GM10248 (cell line): Measurements from ENCODE around the gene UBN1.

Experiments used
- CTCF ChIA-PET: fragments of 300-600 bp; sonication (Branson Sonifier 250); formaldehyde crosslinking; extraction: SDS; loops from one replicate; lab custom pipeline; 2021; ENCODE audit warnings: antibody characterized with exemption; lab: Yijun Ruan, JAX
- POLR2A ChIA-PET: fragments of 350-650 bp; sonication (Branson Sonifier 250); formaldehyde crosslinking; extraction: SDS; loops from one replicate; lab custom pipeline; 2020; ENCODE audit warnings: antibody characterized with exemption; lab: Yijun Ruan, JAX
- DNase-seq: peaks from one replicate; pipeline ENCODE4 v3.0.0; 2012; ENCODE audit errors: extremely low spot score
- CTCF ChIP-seq: IDR thresholded peaks from 2 replicates; pipeline ENCODE4 v1.5.1; 2012; ENCODE audit warnings: mild to moderate bottlenecking, low read depth; ENCODE audit errors: extremely low read depth, missing control alignments, control extremely low read depth

UBN1 gene

GRCh38 chr16:4870138-4870671 lies 22.9 kb downstream of the UBN1 start:
- CTCF ChIA-PET, result interaction anchor here (1.2 kb wide), 1 partner anchor 9 kb away, joined by 3 read pairs; no protein-coding TSS in a partner anchor
- POLR2A ChIA-PET, result interaction anchor here (1.0 kb wide), 1 partner anchor 15 kb away, joined by 4 read pairs; no protein-coding TSS in a partner anchor
- no peak for TF ChIP-seq CTCF
- no peak for DNase-seq

- ChIA-PET CTCF (interaction anchor here (1.2 kb wide), 1 partner anchor 10 kb away, joined by 3 read pairs; no protein-coding TSS in a partner anchor), POLR2A (no interaction called here)
- TF ChIP-seq CTCF, result no peak
- DNase-seq, result no peak
These were observed 23.8 kb downstream of the UBN1 start for GRCh38 chr16:4871071-4871470.

GRCh38 chr16:4873091-4873490 lies 25.8 kb downstream of the UBN1 start:
- POLR2A ChIA-PET, result no interaction called here

GRCh38 chr16:4874666-4875065 lies 27.4 kb downstream of the UBN1 start:
- POLR2A ChIA-PET, result no interaction called here
- no peak for DNase-seq
- no peak for TF ChIP-seq CTCF
- CTCF ChIA-PET, result interaction anchor here (1.4 to 2.5 kb wide), 2 partner anchors 9 to 13 kb away, joined by 4 to 11 read pairs; no protein-coding TSS in a partner anchor

More at GRCh38 chr16:4873091-4873490, 25.8 kb downstream of the UBN1 start:
- no peak for TF ChIP-seq CTCF
- CTCF ChIA-PET, result interaction anchor here (0.9 to 2.5 kb wide), 3 partner anchors 11 to 31 kb away, joined by 3 to 11 read pairs (median 3); no protein-coding TSS in a partner anchor
- no peak for DNase-seq

- CTCF ChIA-PET, result interaction anchor here (1.6 to 1.8 kb wide), 2 partner anchors 10 to 12 kb away, joined by 4 to 5 read pairs; no protein-coding TSS in a partner anchor
- POLR2A ChIA-PET, result no interaction called here
- DNase-seq, result no peak
- TF ChIP-seq CTCF, result no peak
These were observed 29.5 kb downstream of the UBN1 start for GRCh38 chr16:4876646-4877379.

- CTCF ChIA-PET, result interaction anchor here (1.6 to 1.8 kb wide), 2 partner anchors 11 kb away, joined by 4 to 5 read pairs; no protein-coding TSS in a partner anchor
- no peak for TF ChIP-seq CTCF
These were observed 30.1 kb downstream of the UBN1 start for GRCh38 chr16:4877380-4877685.

More at GRCh38 chr16:4877380-4877685, 30.1 kb downstream of the UBN1 start:
- POLR2A ChIA-PET, result no interaction called here
- no peak for DNase-seq
